ENCODE measurements around the gene VPS13D.

- TF ChIP-seq POLR2A (IDR thresholded peaks at IDR 0.05) (no peak), CTCF (IDR thresholded peaks at IDR 0.05) (no peak)
Observed at GRCh38 chr1:12383786-12384185, 154.0 kb downstream of the VPS13D start.

Data from right lobe of liver (tissue), 4 donors.